ENCODE measurements around the gene VSIG10L2. TPM values are rescaled to one million over a fixed set of nuclear protein-coding genes. Genes with fewer than 3 reads are reported as not detected.

VSIG10L2 gene
- polyA plus RNA-seq, 4 donors, result 0.01 to 0.10 TPM; not detected in 2

GRCh38 chr11:125952973-125953372, 7.1 kb downstream of the VSIG10L2 start:
- Histone ChIP-seq H3K9me3 (ENCODE audit: control insufficient read depth in 2 of 2, insufficient read depth in 1 of 2, low read depth in 1 of 2, low read length in 1 of 2) (no peaks in the 10 kb centered on the region), H3K4me3 (ENCODE audit: low read depth in 1 of 3, low read length in 3 of 3) (no peak overlapping the region), H3K27me3 (ENCODE audit: control insufficient read depth in 3 of 3, insufficient read depth in 3 of 3, low read length in 3 of 3) (no peaks in the 10 kb centered on the region), H3K36me3 (ENCODE audit: control insufficient read depth in 3 of 3, insufficient read depth in 2 of 3, low read depth in 1 of 3, low read length in 3 of 3) (peaks cover 0 to 19% (median 0%) of the 10 kb centered on the region in 3 donors), H3K27ac (ENCODE audit: low read depth in 1 of 3, low read length in 2 of 3) (no peak overlapping the region), H3K4me1 (ENCODE audit: control insufficient read depth in 3 of 3, insufficient read depth in 2 of 3, low read depth in 1 of 3, low read length in 2 of 3) (peaks cover 0 to 6% (median 0%) of the 10 kb centered on the region in 3 donors)
- DNase-seq, result peak in 1 of 2 donors; percentile 67
- no peak for FAIRE-seq
- WGBS, 3 donors, result 19 to 50% (median 38%) methylated on average over 7 of the region's 7 CpGs

GRCh38 chr11:125953401-125953935, 7.6 kb downstream of the VSIG10L2 start:
- FAIRE-seq, result no peak
- H3K36me3 ChIP-seq (ENCODE audit: control insufficient read depth in 3 of 3, insufficient read depth in 2 of 3, low read depth in 1 of 3, low read length in 3 of 3), result peaks cover 0 to 19% (median 0%) of the 10 kb centered on the region in 3 donors
- DNase-seq, result no peak
- H3K27me3 ChIP-seq (ENCODE audit: control insufficient read depth in 3 of 3, insufficient read depth in 3 of 3, low read length in 3 of 3), result no peaks in the 10 kb centered on the region
- no peak overlapping the region for H3K27ac ChIP-seq (ENCODE audit: low read depth in 1 of 3, low read length in 2 of 3)
- WGBS, 3 donors, result 87 to 88% (median 88%) methylated on average over 20 of the region's 20 CpGs
- H3K4me3 ChIP-seq (ENCODE audit: low read depth in 1 of 3, low read length in 3 of 3), result no peak overlapping the region
- H3K9me3 ChIP-seq (ENCODE audit: control insufficient read depth in 2 of 2, insufficient read depth in 1 of 2, low read depth in 1 of 2, low read length in 1 of 2), result no peaks in the 10 kb centered on the region
- H3K4me1 ChIP-seq (ENCODE audit: control insufficient read depth in 3 of 3, insufficient read depth in 2 of 3, low read depth in 1 of 3, low read length in 2 of 3), result peaks cover 0 to 6% (median 0%) of the 10 kb centered on the region in 3 donors

GRCh38 chr11:125954123-125954944, 8.5 kb downstream of the VSIG10L2 start:
- H3K27me3 ChIP-seq (ENCODE audit: control insufficient read depth in 3 of 3, insufficient read depth in 3 of 3, low read length in 3 of 3), result no peaks in the 10 kb centered on the region
- WGBS, 3 donors, result 87 to 91% (median 89%) methylated on average over 21 of the region's 21 CpGs
- H3K4me3 ChIP-seq (ENCODE audit: low read depth in 1 of 3, low read length in 3 of 3), result no peak overlapping the region
- peaks cover 0 to 6% (median 0%) of the 10 kb centered on the region in 3 donors for H3K4me1 ChIP-seq (ENCODE audit: control insufficient read depth in 3 of 3, insufficient read depth in 2 of 3, low read depth in 1 of 3, low read length in 2 of 3)
- peaks cover 0 to 19% (median 0%) of the 10 kb centered on the region in 3 donors for H3K36me3 ChIP-seq (ENCODE audit: control insufficient read depth in 3 of 3, insufficient read depth in 2 of 3, low read depth in 1 of 3, low read length in 3 of 3)
- H3K9me3 ChIP-seq (ENCODE audit: control insufficient read depth in 2 of 2, insufficient read depth in 1 of 2, low read depth in 1 of 2, low read length in 1 of 2), result no peaks in the 10 kb centered on the region
- no peak overlapping the region for H3K27ac ChIP-seq (ENCODE audit: low read depth in 1 of 3, low read length in 2 of 3)
- FAIRE-seq (no peak), DNase-seq (no peak)

GRCh38 chr11:125954945-125955640, 9.2 kb downstream of the VSIG10L2 start:
- 91 to 94% (median 92%) methylated on average over 15 of the region's 15 CpGs for whole genome bisulfite sequencing, 3 donors
- Histone ChIP-seq H3K36me3 (ENCODE audit: control insufficient read depth in 3 of 3, insufficient read depth in 2 of 3, low read depth in 1 of 3, low read length in 3 of 3) (peaks cover 0 to 20% (median 0%) of the 10 kb centered on the region in 3 donors), H3K27me3 (ENCODE audit: control insufficient read depth in 3 of 3, insufficient read depth in 3 of 3, low read length in 3 of 3) (no peaks in the 10 kb centered on the region), H3K4me3 (ENCODE audit: low read depth in 1 of 3, low read length in 3 of 3) (no peak overlapping the region), H3K4me1 (ENCODE audit: control insufficient read depth in 3 of 3, insufficient read depth in 2 of 3, low read depth in 1 of 3, low read length in 2 of 3) (peaks cover 0 to 6% (median 0%) of the 10 kb centered on the region in 3 donors), H3K27ac (ENCODE audit: low read depth in 1 of 3, low read length in 2 of 3) (no peak overlapping the region), H3K9me3 (ENCODE audit: control insufficient read depth in 2 of 2, insufficient read depth in 1 of 2, low read depth in 1 of 2, low read length in 1 of 2) (no peaks in the 10 kb centered on the region)
- DNase-seq (no peak), FAIRE-seq (no peak)

GRCh38 chr11:125955856-125956255, 10.0 kb downstream of the VSIG10L2 start:
- 70 to 75% (median 74%) methylated on average over 2 of the region's 2 CpGs for WGBS, 3 donors
- Histone ChIP-seq H3K9me3 (ENCODE audit: control insufficient read depth in 2 of 2, insufficient read depth in 1 of 2, low read depth in 1 of 2, low read length in 1 of 2) (no peaks in the 10 kb centered on the region), H3K27me3 (ENCODE audit: control insufficient read depth in 3 of 3, insufficient read depth in 3 of 3, low read length in 3 of 3) (no peaks in the 10 kb centered on the region), H3K4me1 (ENCODE audit: control insufficient read depth in 3 of 3, insufficient read depth in 2 of 3, low read depth in 1 of 3, low read length in 2 of 3) (peaks cover 0 to 6% (median 0%) of the 10 kb centered on the region in 3 donors), H3K36me3 (ENCODE audit: control insufficient read depth in 3 of 3, insufficient read depth in 2 of 3, low read depth in 1 of 3, low read length in 3 of 3) (peaks cover 0 to 24% (median 0%) of the 10 kb centered on the region in 3 donors), H3K27ac (ENCODE audit: low read depth in 1 of 3, low read length in 2 of 3) (no peak overlapping the region), H3K4me3 (ENCODE audit: low read depth in 1 of 3, low read length in 3 of 3) (no peak overlapping the region)
- FAIRE-seq (no peak), DNase-seq (no peak)

GRCh38 chr11:125956391-125957134, 10.7 kb downstream of the VSIG10L2 start:
- DNase-seq (no peak), FAIRE-seq (no peak)
- Histone ChIP-seq H3K27me3 (ENCODE audit: control insufficient read depth in 3 of 3, insufficient read depth in 3 of 3, low read length in 3 of 3) (no peaks in the 10 kb centered on the region), H3K9me3 (ENCODE audit: control insufficient read depth in 2 of 2, insufficient read depth in 1 of 2, low read depth in 1 of 2, low read length in 1 of 2) (no peaks in the 10 kb centered on the region), H3K4me1 (ENCODE audit: control insufficient read depth in 3 of 3, insufficient read depth in 2 of 3, low read depth in 1 of 3, low read length in 2 of 3) (peaks cover 0 to 5% (median 0%) of the 10 kb centered on the region in 3 donors), H3K4me3 (ENCODE audit: low read depth in 1 of 3, low read length in 3 of 3) (no peak overlapping the region), H3K27ac (ENCODE audit: low read depth in 1 of 3, low read length in 2 of 3) (no peak overlapping the region), H3K36me3 (ENCODE audit: control insufficient read depth in 3 of 3, insufficient read depth in 2 of 3, low read depth in 1 of 3, low read length in 3 of 3) (peaks cover 0 to 26% (median 0%) of the 10 kb centered on the region in 3 donors)
- 84 to 86% (median 85%) methylated on average over 22 of the region's 22 CpGs for WGBS, 3 donors

- no peak overlapping the region for H3K27ac ChIP-seq (ENCODE audit: low read depth in 1 of 3, low read length in 2 of 3)
- FAIRE-seq (no peak), DNase-seq (no peak)
- 86 to 92% (median 89%) methylated on average over 14 of the region's 14 CpGs for WGBS, 3 donors
- no peaks in the 10 kb centered on the region for H3K4me1 ChIP-seq (ENCODE audit: control insufficient read depth in 3 of 3, insufficient read depth in 2 of 3, low read depth in 1 of 3, low read length in 2 of 3)
- H3K36me3 ChIP-seq (ENCODE audit: control insufficient read depth in 3 of 3, insufficient read depth in 2 of 3, low read depth in 1 of 3, low read length in 3 of 3), result peaks cover 0 to 29% (median 0%) of the 10 kb centered on the region in 3 donors
- H3K4me3 ChIP-seq (ENCODE audit: low read depth in 1 of 3, low read length in 3 of 3), result no peak overlapping the region
- no peaks in the 10 kb centered on the region for H3K9me3 ChIP-seq (ENCODE audit: control insufficient read depth in 2 of 2, insufficient read depth in 1 of 2, low read depth in 1 of 2, low read length in 1 of 2)
- H3K27me3 ChIP-seq (ENCODE audit: control insufficient read depth in 3 of 3, insufficient read depth in 3 of 3, low read length in 3 of 3), result no peaks in the 10 kb centered on the region
Observed at GRCh38 chr11:125957618-125958332, 11.9 kb downstream of the VSIG10L2 start.
